HFF-Myc (cell line): ENCODE data around the gene GAS5.

Source experiments
- DNase-seq: peaks from one replicate; pipeline ENCODE4 v3.0.0-alpha.2; 2011; ENCODE audit warnings: low read depth; ENCODE audit errors: extremely low read depth
- H3K4me3 ChIP-seq: replicated peaks from 2 replicates; pipeline ENCODE4 v1.5.1; 2011; ENCODE audit warnings: low read depth, mild to moderate bottlenecking, control low read depth, low read length
- CTCF ChIP-seq: IDR thresholded peaks from 2 replicates; pipeline ENCODE4 v1.5.1; 2012; ENCODE audit warnings: mild to moderate bottlenecking, low read depth, low read length, control low read depth; ENCODE audit errors: missing control alignments

Gene GAS5

GRCh38 chr1:173867753-173868265, at the start of gene GAS5:
Gene GAS5, minus strand, starts transcription at chr1:173867989.
- peak within 1 kb of the TSS; percentile 84 for H3K4me3 ChIP-seq
- DNase-seq: peak; percentile 99
- no peak for TF ChIP-seq CTCF

GRCh38 chr1:173917149-173917548, 49.4 kb upstream of the GAS5 start, which contains the start of gene SERPINC1:
Gene SERPINC1, minus strand, starts transcription at chr1:173917327. Its CDS starts 68 bp downstream, at chr1:173917259.
- TF ChIP-seq CTCF: no peak

GRCh38 chr1:173916667-173917066, 48.9 kb upstream of the GAS5 start:
- no peak for DNase-seq
- no peak overlapping the region for H3K4me3 ChIP-seq
- no peak for TF ChIP-seq CTCF

More at GRCh38 chr1:173917149-173917548, 49.4 kb upstream of the GAS5 start, which contains the start of gene SERPINC1:
- DNase-seq: no peak
- H3K4me3 ChIP-seq: no peak within 1 kb of the TSS

GRCh38 chr1:173915596-173915995, 47.8 kb upstream of the GAS5 start:
- DNase-seq: no peak
- no peak overlapping the region for H3K4me3 ChIP-seq
- no peak for TF ChIP-seq CTCF

GRCh38 chr1:173914366-173914871, 46.6 kb upstream of the GAS5 start:
- TF ChIP-seq CTCF: peak; percentile 75
- peak; percentile 5 for DNase-seq
- H3K4me3 ChIP-seq: no peak overlapping the region

GRCh38 chr1:173913111-173913510, 45.3 kb upstream of the GAS5 start:
- no peak for TF ChIP-seq CTCF
- H3K4me3 ChIP-seq: no peak overlapping the region
- DNase-seq: no peak

- H3K4me3 ChIP-seq: no peak overlapping the region
- no peak for DNase-seq
- no peak for TF ChIP-seq CTCF
These were observed 36.2 kb upstream of the GAS5 start for GRCh38 chr1:173903827-173904531.
